HG03103 (cell line): Measurements from ENCODE around the gene BORCS6.
A peak's percentile ranks its signal among the peaks of the same experiment; 100 is the strongest.

Experiments used
- ATAC-seq: cut with Tn5 transposase; IDR thresholded peaks from one replicate; pipeline ENCODE4 v1.9.1; 2021; ENCODE audit warnings: low read depth; ENCODE audit not compliant: unreplicated experiment

BORCS6 gene

DNA sequence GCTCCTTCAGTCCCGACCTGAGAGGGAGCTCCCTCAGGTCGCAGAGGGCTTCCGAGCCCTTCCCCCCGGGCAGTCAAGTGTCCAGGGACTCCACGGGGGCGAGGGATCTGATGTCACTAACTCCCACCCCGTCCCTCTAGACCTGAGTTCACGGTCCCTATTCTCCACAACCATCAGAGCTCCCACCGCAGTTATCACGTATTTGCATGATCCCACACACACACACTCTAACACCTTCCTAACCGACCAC, 34.1 kb downstream of the BORCS6 start:
- ATAC-seq = no peak

DNA sequence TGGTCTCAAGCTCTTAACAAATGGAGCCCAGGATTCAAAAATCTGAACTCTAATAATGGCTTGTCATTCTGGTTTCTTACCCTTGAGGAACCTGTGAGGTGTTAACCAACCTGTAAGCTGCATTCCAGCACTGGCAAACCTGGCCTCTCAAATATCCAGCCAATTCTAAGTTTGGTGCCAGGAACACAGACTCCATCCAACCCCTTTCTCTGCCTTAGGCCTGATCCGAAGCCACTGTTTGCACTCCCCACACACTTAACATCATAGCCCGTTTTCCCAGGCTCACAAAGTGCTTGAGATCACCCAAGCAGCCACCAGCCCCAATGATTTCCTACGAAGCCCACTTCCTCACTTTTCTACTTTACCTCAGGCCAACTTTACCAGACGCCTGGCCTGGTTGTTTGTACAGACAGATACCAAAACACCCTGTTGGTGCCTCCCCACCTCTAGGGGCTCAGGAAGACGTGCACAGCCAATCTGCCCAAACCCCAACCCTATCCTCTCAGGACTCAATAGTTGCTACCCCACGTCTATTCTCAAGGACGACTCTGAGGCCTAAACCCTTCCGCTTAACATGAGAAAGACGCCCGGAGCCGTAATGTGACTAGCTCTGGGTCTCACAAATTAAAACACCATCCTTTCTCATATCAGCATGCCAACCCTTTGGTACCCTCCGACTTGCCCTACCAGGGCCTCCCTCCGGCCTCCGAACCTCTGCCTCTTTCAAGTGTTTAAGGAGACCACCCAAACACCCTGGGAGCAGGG, 34.6 kb downstream of the BORCS6 start:
- ATAC-seq = no peak

DNA sequence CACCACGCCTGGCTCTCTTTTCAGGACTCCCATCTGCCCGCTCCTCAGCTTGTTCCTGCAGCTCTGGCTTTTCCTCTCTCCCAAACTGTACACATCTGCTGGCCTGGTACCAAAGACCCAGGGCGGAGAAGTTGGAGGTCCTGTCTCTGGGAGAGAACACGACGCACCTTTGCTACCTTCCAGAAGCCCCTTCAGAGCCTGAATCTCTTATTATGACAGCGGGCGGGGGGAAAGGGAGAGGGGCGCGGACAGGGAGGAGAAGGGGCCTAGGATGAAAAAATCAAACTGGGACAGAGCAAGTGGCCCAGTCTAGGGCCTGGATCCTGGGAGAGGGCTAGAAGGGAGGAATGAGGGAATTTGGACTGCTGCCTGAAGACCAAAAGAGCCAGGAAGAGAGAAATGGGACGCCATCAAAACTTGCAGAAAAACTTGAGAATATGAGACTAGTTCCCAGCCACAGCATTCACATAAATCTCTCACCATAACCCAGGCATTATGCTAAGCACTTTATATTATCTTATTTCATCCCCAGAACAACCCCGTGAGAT, 35.3 kb downstream of the BORCS6 start:
- ATAC-seq = no peak

DNA sequence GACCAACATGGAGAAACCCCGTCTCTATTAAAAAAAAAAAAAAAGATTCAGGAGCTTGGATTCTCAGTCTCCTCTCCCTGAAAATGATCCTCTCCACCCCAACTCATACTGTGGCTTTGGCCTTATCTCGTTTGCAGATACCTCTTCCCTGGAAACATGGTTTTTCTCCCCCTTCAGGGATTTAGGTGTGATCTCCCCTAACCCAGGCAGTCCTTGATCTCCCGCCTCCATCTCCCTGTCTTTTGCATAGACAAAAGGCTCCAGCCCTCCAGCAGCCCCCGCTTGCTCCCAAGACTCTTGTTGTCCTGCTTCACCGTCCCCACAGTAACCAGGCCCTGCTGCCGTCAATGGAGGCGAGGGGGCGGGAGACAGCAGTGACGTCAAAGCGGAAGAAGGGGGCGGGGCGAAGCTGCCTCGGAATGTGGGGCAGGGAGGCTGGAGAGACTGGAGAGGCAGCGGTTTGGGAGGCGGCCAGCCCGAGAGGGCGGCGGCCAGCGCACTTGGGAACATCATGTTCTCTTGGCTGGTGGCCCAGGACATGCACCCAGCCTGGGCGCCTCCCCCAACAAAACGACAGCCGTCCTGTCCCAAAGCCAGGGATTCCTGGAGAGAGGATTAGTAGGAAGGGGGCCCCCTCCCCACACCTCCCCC, 35.9 kb downstream of the BORCS6 start:
- ATAC-seq = no peak

DNA sequence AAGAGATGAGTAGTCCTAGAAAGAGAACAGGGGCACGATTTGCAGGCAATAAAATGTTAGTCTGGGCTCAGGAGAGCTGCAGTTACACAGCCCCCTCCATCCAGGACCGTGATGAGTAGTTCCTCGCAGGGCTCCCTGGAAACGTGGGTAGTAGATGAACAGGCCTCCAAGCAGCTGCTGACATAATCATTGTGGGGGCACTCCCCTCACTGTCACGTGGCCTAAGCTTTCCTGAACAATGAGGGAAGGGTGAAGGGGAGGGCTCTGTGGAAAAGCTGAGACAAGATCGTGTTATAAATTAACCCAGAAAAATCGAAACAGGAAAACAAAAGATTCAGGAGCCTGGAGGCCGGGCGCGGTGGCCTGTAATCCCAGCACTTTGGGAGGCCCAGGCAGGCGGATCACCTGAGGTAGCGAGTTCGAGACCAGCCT, 36.4 kb downstream of the BORCS6 start:
- ATAC-seq = no peak

DNA sequence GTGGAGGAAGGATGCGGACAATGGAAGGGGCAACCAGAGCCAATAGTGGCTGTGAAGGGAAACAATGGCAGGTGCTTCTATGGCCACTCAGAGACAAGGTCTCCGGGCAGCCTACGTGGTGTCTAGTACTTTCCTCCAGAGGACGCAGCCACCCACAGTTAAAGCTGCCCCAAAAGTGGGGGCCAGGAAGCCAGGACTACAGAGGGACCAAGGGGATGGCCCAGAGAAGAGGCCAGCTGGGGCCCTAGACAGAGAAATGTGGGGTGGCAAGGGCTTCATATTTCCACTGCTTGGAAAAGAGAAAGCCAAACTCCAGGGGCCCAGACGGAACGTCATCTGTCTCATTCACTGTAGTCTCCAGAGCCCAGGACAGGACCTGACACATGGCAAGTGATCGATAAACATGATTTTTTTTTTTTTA, 36.9 kb downstream of the BORCS6 start:
- no peak for ATAC-seq

DNA sequence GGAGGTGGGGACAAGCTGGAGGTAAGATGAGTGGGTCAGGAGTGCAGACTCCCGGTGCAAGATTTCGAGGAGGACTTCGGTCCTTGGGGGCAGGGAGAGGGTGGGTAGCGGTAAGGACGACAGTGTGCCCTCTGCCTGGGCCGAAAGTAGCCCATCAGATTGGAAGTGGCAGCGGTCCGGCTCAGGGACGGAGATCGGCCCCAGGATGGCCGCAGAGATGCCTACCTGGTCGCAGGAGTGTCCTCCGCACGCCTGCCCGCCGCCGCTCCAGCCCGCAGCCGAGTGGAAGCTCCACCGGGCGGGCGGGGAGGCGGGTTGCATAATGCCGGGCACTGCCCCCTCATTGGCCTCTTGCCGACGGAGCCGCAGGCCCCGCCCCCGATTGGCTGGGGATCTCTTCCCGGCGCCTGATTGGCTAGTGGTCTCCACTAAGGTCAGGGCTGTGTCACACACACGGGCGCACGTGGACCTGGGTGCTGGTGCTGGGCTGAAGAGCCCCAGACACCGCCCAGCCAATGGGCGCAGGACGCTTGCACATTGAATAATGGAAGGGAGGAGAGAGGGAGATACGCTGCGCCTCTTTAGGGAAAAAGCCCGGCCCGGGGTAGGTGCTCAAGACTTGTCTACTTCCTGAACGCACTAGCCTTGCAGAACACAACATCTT, 37.7 kb downstream of the BORCS6 start, which contains the start of gene PER1:
Gene PER1, minus strand, starts transcription at position 293 of the 664 bp plus-strand sequence. CDS start 1,698 bp downstream, outside the sequence.
- ATAC-seq = no peak

DNA sequence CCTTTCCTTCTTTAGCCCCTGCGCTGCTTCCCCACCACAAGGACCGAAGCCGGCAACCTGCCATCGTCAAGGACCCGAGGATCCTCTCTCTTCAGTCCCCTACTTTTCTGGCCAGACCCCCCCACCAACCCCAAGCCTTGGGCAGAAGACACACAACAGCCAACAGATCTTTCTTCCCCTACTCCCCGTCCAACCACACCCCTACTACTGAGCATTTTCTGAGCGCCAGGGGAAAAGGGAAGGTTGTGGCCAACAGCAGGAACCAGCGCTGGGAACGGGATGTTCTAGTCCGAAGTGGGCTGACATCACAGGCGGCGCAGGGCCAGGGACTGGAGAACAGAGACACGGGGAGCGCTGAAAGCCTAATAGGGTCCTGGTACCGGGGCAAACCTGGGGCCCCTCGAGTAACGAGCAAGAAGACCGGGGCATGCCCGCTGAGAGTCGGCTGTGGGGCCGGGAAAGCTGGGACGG, 38.3 kb downstream of the BORCS6 start:
- no peak for ATAC-seq

DNA sequence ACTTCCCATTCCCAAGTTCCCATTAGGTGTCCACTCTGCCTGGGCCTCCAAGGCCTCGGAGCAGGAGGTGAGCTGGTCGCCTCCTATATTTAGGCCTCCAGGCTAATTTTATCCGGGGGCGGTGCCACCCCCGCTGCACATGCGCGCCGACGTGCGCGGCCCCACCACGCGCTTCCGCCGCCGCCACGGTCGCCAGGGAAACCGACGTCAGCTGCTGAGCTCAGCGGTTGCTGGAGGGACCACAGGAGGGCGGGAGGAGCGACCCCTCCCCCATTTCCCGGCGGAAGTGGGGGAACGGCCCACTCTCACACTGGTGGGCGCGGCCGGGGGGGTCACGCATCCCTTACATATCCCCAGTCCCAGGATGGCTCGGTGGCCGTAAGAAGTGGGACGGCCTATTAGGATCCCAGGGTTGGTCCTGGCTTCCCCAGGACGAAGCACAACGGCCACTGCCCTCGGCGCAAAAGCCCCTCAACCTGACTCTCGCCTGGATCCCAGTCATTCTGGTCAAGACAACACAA, 38.8 kb downstream of the BORCS6 start:
- ATAC-seq = peak; percentile 46

DNA sequence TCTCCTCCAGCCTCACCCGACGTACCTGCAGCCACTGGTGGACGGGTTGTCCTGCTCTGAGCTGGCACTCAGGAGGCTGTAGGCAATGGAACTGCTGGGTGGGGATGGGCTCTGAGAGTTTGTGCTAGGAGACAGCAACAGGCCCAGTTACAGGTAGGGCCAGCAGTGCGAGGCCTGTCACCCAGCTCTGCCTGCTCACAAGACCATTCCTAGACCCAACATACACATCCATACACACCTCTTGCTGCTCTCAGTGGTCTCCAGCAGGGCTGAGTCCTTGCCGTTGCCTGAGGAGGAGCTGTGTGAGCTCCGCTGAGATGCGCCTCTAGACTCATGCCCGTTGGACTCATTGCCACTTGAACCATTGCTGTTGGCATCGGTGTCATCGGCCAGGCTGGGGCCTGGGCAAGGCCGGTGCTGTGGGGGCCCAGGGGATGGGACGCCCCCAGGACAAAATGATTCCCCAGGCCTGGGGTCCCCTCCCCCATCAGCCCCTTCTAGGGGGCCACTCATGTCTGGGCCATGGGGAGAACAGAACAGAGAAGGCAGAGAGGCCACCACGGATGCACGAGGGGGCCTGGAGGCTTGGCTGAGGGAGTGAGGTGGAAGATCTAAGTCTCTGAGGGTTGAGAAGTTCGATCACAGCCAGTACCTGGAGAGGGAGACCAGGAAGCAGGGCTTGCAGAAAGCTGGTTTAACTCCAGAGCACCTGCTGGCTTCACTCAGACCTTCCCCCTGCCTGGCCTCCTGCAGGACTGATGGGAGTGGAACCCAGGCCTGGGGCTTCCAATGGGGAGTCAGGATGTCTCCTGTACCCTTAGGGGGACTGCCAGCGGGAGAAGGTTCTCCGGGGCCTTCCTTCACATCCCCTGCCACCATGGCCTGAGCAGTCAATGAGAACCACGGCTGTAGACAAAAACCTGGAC, 39.5 kb downstream of the BORCS6 start:
- ATAC-seq = no peak

DNA sequence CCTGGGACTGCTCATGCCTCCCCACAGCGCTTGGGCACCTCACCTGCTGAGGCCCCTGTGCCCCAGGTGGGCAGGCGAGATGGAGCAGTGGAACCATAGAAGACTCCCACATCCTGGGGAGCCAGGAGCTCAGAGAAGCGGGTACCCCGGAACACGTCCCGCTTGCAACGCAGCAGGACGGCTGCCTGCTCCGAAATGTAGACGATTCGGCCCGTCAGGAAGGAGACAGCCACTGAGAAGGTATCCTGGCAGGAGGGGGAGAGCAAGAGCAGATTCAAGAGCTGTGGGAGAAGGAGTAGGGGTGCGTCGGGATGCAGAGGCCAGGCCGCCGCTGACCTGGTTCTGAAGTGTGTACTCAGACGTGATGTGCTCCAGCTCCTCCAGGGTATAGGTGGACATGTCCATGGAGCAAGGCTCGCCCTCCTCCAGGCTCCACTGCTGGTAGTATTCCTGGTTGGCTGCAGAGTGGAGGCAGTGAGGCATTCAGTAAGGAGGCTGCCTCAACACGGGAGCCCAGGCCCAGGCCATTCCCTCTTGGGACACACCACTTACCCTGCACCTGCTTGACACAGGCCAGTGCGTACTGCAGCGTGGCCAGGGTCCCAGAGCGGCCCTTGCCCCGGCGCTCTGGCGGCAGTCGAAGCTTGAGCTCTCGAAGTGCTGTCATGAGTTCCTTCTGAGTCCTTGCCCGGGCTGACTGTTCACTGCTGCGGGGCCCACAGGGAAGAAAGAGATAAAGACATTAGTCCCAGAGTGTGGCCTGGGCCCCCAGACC, 40.4 kb downstream of the BORCS6 start:
- no peak for ATAC-seq

DNA sequence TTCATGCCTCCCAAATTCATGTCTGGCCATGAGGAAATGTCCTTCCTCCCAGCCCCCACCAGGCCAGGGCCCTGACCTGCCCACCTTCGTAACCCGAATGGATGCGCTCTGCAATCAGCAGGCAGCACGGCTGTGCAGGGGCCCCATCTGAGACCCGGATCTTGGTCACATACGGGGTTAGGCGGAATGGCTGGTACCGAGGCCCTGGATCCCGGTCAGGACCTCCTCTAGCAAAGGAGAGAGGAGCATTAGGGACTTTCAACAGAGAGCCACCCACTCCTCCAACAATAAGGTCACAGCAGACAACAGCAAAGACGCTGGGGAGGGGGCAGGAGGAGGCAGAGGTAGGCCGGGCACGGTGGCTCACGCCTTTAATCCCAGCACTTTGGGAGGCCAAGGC, 41.4 kb downstream of the BORCS6 start:
- ATAC-seq = no peak

DNA sequence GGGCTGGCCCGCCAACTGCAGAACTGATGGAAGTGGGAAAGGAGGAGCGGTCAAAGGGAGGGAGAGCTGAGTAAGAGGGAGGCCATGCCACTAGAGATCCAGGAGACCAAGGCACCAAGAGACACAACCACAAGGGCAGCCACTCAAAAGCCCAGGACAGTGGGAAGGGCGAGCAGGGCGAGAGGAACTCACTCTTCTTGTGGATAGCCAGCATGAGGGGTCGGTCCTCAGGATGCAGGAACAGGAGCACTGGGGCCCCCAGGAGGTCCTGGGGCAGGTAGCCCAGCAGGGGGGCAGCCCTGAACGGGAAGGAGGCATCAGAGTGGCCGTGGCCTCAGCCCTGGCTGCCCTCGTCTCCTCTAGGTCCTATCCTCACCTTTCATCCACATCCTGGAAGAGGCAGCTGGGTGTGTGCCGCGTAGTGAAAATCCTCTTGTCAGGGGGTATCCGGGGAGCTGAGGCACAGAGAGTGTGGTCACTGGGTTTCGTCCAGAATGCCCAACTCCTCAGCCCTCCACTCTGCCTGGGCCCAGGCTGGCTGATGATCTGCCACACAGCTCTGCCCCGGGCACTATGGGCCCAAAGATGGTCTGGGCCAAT, 42.1 kb downstream of the BORCS6 start:
- no peak for ATAC-seq

DNA sequence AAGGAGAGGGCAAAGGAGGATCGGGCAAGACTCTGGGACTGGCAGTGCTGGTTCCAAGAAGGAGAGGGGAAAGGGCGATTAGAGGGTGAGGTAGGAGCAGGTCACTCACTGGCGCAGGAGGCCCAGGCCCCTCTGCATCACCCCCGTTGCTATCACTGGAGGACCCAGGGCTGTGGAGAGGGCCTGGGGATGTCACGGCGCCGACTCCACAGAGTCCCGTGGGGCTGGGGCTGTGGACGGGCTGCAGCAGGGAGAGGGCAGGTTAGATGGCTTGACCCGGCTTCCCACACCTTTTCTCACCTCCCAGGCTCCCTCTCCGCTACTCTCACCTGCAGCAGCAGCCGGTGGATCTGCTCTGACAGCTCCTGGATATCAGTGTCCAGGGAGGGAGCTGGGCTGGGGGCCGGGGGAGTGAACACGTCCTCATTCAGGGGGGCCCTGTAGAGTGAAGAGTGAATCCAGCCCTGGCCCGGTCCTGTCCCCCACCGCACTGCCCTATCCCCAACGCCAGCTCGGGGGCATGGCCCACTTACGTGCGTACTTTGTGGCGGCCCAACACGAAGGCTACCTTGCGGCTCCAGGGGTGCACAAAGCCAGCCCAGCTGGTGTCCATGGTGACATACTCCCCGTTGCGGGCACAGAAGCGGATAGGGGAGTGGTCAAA, 42.7 kb downstream of the BORCS6 start:
- ATAC-seq = no peak

DNA sequence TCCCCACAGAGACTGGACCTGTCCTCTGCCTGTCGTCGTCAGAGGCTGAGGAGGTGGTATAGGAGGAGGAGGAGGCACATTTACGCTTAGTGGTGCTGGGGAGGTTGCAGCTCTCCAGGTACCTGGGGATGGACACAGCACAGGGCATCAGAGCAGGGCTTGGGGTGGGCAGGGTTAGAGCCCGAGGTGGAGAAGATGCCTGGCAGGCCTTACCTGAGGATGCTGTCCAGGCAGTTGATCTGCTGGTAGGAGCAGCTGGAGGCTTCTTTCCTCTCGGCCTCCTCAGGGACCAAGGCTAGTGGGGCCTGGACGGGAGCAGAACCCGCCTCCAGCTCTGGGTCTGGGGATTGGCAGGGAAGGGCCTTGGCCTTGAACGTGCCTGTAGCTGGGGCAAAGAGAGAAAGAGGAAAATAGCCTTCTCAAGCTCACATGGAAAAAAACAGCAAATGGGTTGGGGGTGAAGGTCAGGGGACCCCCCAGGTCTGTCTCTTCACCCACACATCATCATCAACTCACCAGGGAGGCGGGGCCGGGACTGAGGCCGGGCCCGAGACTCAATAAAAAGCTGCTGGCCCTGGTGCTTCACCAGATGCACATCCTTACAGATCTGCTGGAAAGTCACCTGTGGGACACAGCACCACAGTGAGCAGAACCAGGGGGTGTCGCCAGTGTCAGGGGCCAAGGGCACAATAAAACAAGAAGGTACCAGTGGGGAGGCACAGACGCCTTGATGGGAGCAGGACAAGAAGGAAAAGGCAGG, 43.4 kb downstream of the BORCS6 start:
- no peak for ATAC-seq

DNA sequence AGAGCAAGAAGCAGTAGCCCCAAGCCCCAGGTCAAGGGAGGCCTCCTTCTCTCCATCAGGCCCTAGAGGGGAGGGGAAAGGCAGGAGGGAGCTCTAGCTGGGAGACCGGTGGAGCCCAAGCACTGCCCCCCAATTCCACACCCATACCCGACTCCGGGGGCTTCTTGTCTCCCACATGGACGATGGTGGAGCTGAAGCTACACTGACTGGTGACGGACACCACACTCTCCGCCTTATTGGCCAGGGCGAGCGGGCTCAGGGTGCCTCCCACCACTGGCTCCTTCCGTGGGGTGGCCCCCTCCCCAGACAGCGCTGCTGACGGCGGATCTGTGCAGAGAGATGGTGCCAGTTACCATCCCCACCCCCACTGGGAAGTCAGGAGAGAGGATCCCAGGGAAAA, 44.2 kb downstream of the BORCS6 start:
- no peak for ATAC-seq

DNA sequence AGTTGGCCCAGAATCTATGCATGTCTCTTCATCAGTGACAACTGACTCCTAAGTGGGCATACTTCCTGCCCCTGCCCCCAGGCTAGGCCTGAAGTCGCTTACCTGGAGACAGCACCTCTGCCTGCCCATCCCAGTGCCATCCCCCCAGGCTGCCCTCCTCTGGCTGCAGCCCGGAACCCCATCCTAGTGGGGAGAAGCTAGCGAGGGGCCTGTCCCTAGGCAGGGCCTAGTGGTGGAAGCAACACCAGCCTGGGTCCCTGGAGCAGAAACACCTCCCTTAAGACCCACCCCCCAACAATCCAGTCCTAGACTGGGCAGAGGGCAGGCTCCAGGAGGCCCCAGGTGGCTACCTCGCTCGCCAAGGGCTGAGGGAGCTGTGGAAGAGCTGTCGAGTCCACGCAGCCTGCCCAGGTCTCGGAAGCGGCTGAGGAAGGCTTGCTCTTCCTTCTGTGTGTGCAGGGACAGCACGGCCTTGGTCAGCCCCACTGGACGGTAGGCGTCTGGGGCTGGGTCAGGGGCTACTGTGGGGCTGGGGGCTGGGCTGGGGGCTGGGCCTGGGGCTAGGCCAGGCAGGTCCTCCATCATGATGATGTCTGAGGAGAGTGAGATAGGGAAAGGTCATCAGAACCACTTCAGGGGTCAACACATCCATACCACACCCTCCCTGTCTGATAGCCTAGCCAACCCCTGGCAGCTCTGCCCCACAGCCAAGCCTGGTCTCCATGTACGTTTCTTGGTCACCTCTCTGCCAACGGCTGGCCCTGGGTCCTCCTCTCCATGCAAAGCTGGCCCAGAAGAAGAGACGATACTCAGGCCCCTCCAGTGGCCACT, 45.4 kb downstream of the BORCS6 start:
- ATAC-seq = no peak
